Effector memory CD4-positive, alpha-beta T cell (primary cell): ENCODE measurements around the gene TUBA1B.

Experiments used
- DNase-seq, 3 donors: peaks; one replicate each; pipeline ENCODE4 v3.0.0-alpha.2; 2020
- H3K27ac ChIP-seq: 2 replicates; pipeline ENCODE4 v1.7.0; 2013; ENCODE audit warnings: mild to moderate bottlenecking, low read length, moderate library complexity; ENCODE audit not compliant: insufficient read depth, poor library complexity, severe bottlenecking
- H3K27me3 ChIP-seq: replicated peaks from 2 replicates; pipeline ENCODE4 v1.7.0; 2013; ENCODE audit warnings: mild to moderate bottlenecking, low read length; ENCODE audit not compliant: insufficient read depth, control insufficient read depth, poor library complexity, severe bottlenecking
- H3K36me3 ChIP-seq: 2 replicates; pipeline ENCODE4 v1.7.0; 2013; ENCODE audit warnings: mild to moderate bottlenecking, low read length, moderate library complexity; ENCODE audit not compliant: control insufficient read depth, insufficient read depth
- H3K4me1 ChIP-seq: 2 replicates; pipeline ENCODE4 v1.7.0; 2013; ENCODE audit warnings: low read length, mild to moderate bottlenecking; ENCODE audit not compliant: control insufficient read depth, insufficient read depth, poor library complexity, severe bottlenecking
- H3K4me3 ChIP-seq: 2 replicates; pipeline ENCODE4 v1.7.0; 2013; ENCODE audit warnings: low read length, low read depth, mild to moderate bottlenecking; ENCODE audit not compliant: insufficient read depth, poor library complexity, severe bottlenecking
- H3K9me3 ChIP-seq: 2 replicates; pipeline ENCODE4 v1.7.0; 2013; ENCODE audit warnings: mild to moderate bottlenecking, low read length, moderate library complexity; ENCODE audit not compliant: control insufficient read depth

TUBA1B gene

GRCh38 chr12:49092086-49092815 is 38.9 kb downstream of the TUBA1B start:
- peak overlapping the region; percentile 17 for H3K4me3 ChIP-seq
- H3K36me3 ChIP-seq: peaks cover 5% of the 10 kb centered on the region
- H3K4me1 ChIP-seq: peaks cover 51% of the 10 kb centered on the region
- H3K9me3 ChIP-seq: no peaks in the 10 kb centered on the region
- H3K27me3 ChIP-seq: peaks cover 59% of the 10 kb centered on the region
- H3K27ac ChIP-seq: no peak overlapping the region
- peak in 2 of 3 donors; percentile 20 to 32 for DNase-seq

GRCh38 chr12:49091836-49092085 is 39.4 kb downstream of the TUBA1B start:
- H3K27me3 ChIP-seq: peaks cover 59% of the 10 kb centered on the region
- peaks cover under 1% of the 10 kb centered on the region for H3K36me3 ChIP-seq
- peaks cover 51% of the 10 kb centered on the region for H3K4me1 ChIP-seq
- H3K4me3 ChIP-seq: no peak overlapping the region
- H3K9me3 ChIP-seq: no peaks in the 10 kb centered on the region
- no peak overlapping the region for H3K27ac ChIP-seq
- no peak for DNase-seq

DNA sequence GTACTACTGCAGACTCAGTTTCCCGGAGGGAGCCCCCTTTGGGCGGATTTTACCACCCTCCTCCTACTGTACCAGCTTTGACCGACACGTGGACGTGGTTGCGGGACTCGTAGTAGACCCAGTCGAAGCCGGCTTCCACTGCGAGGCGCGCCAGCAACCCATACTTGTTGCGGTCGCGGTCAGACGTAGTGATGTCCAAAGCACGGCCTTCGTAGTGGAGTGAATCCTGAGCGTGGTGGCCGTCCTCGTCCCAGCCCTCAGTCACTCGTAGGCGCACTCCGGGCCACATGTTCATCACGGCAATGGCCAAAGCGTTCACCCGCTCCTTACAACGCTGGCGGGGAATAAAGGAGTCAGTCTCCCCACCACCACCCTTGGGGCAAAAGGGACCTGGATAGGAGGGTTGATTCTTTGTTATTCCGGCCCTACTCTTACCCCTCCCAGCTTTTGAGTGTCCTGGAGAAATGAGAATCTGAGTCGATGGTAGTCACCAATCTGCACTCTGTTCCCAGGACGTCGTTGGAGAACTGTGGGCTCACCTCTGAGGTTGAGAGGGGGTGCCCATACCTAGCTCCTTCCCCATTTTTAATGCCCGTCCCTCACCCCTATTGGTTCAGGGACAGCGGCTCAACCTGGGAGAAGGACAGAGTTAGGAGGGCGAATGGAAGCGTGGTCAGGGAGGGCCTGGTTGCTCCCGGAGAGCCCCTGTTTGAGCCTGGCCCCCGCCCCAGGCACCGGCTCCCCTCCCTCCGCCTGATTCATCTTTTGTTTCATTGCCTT is 39.9 kb downstream of the TUBA1B start:
- H3K9me3 ChIP-seq: no peaks in the 10 kb centered on the region
- H3K27me3 ChIP-seq: peaks cover 59% of the 10 kb centered on the region
- peaks cover 51% of the 10 kb centered on the region for H3K4me1 ChIP-seq
- no peak overlapping the region for H3K4me3 ChIP-seq
- no peak overlapping the region for H3K27ac ChIP-seq
- DNase-seq: no peak
- no peaks in the 10 kb centered on the region for H3K36me3 ChIP-seq

- peaks cover 58% of the 10 kb centered on the region for H3K27me3 ChIP-seq
- H3K4me1 ChIP-seq: peaks cover 51% of the 10 kb centered on the region
- H3K4me3 ChIP-seq: peak overlapping the region; percentile 48
- H3K36me3 ChIP-seq: no peaks in the 10 kb centered on the region
- no peak overlapping the region for H3K27ac ChIP-seq
- no peak for DNase-seq
- no peaks in the 10 kb centered on the region for H3K9me3 ChIP-seq
Measured at GRCh38 chr12:49089821-49090773, 41.1 kb downstream of the TUBA1B start.

- Histone ChIP-seq H3K4me1 (peaks cover 41% of the 10 kb centered on the region), H3K9me3 (no peaks in the 10 kb centered on the region), H3K27ac (no peak overlapping the region), H3K27me3 (peaks cover 47% of the 10 kb centered on the region), H3K36me3 (no peaks in the 10 kb centered on the region), H3K4me3 (no peak overlapping the region)
- DNase-seq: no peak
Measured at GRCh38 chr12:49088932-49089330, 42.3 kb downstream of the TUBA1B start.

GRCh38 chr12:49088150-49088931 is 42.9 kb downstream of the TUBA1B start:
- no peak overlapping the region for H3K4me3 ChIP-seq
- peaks cover 36% of the 10 kb centered on the region for H3K4me1 ChIP-seq
- H3K27ac ChIP-seq: no peak overlapping the region
- no peaks in the 10 kb centered on the region for H3K36me3 ChIP-seq
- DNase-seq: peak in 2 of 3 donors; percentile 44 to 58
- peaks cover 41% of the 10 kb centered on the region for H3K27me3 ChIP-seq
- no peaks in the 10 kb centered on the region for H3K9me3 ChIP-seq

GRCh38 chr12:49086116-49086515 is 45.1 kb downstream of the TUBA1B start:
- DNase-seq: no peak
- Histone ChIP-seq H3K36me3 (no peaks in the 10 kb centered on the region), H3K9me3 (no peaks in the 10 kb centered on the region), H3K27ac (no peak overlapping the region), H3K27me3 (peaks cover 20% of the 10 kb centered on the region), H3K4me1 (peaks cover 28% of the 10 kb centered on the region), H3K4me3 (no peak overlapping the region)

DNA sequence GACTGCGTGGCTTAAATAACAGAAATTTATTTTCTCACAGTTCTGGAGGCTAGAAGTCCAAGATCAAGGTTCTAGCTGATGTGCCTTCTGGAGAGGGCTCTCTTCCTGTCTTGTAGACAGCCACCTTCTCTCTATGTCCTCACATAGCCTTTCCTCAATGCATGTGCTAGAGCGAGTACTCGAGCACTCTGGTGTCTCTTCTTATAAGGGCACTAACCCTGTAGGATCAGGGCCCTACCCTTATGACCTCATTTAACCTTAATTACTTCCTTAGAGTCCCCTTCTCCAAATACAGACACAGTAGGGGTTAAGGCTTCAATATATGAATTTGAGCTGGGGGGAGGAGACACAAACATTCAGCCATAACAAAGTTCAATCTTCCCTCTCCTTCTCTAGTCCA is 46.8 kb downstream of the TUBA1B start:
- DNase-seq: no peak
- no peaks in the 10 kb centered on the region for H3K36me3 ChIP-seq
- H3K27me3 ChIP-seq: peaks cover 4% of the 10 kb centered on the region
- H3K27ac ChIP-seq: no peak overlapping the region
- H3K9me3 ChIP-seq: no peaks in the 10 kb centered on the region
- no peak overlapping the region for H3K4me3 ChIP-seq
- H3K4me1 ChIP-seq: peaks cover 18% of the 10 kb centered on the region

DNA sequence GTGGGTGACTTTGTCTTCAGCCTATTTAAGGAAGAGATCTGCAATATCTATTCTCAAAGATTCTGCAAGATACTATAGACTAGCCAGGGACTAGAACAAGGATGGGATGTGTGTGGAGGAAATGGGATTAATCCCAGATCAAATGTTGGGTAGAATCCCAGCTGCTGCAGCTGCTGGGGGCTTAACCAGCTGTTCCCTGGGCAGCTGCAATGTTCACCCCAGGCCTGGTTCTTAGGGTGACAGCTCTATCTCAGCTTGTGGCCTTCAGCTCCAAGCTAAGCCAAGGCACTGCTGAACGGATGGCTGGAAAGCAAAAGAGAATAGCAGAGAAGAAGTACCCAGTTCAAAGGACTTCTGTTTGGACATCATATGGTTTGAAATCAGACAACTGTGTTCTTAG is 51.4 kb downstream of the TUBA1B start:
- no peak overlapping the region for H3K27ac ChIP-seq
- no peak for DNase-seq
- H3K4me3 ChIP-seq: no peak overlapping the region

More for the DNA sequence above, 51.4 kb downstream of the TUBA1B start:
- no peaks in the 10 kb centered on the region for H3K4me1 ChIP-seq
- no peaks in the 10 kb centered on the region for H3K36me3 ChIP-seq
- H3K27me3 ChIP-seq: no peaks in the 10 kb centered on the region
- H3K9me3 ChIP-seq: no peaks in the 10 kb centered on the region
